ENCODE results near the gene RSRC1.

DNA sequence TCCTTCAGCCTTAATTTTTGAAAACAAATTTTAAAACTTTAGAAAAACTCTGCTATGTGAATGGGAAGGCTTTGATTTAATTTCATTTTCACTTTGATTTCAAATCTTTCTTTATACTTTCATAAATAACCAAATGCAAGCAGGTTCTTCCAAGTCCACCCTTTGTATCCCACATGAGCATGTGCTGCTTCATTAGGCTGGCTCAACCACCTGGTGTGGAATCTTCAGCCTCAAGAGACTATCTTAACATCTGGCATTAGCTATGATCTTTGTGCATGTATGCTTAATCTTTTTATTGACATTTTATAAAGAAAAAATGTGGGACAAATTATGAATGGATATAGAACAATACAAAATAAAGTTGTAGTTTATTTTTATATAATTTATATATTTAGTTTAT, 379.3 kb downstream of the RSRC1 start:
- TF ChIP-seq, protein P1, sequence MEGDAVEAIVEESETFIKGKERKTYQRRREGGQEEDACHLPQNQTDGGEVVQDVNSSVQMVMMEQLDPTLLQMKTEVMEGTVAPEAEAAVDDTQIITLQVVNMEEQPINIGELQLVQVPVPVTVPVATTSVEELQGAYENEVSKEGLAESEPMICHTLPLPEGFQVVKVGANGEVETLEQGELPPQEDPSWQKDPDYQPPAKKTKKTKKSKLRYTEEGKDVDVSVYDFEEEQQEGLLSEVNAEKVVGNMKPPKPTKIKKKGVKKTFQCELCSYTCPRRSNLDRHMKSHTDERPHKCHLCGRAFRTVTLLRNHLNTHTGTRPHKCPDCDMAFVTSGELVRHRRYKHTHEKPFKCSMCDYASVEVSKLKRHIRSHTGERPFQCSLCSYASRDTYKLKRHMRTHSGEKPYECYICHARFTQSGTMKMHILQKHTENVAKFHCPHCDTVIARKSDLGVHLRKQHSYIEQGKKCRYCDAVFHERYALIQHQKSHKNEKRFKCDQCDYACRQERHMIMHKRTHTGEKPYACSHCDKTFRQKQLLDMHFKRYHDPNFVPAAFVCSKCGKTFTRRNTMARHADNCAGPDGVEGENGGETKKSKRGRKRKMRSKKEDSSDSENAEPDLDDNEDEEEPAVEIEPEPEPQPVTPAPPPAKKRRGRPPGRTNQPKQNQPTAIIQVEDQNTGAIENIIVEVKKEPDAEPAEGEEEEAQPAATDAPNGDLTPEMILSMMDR (IDR thresholded peaks at IDR 0.05): no peak
- no peak for TF ChIP-seq EZH2 (IDR thresholded peaks at IDR 0.05)

All from neural progenitor cell (in vitro differentiated cells).